Common myeloid progenitor, CD34-positive (primary cell): ENCODE results near the gene AGFG2.

Source experiments
- CTCF ChIA-PET: fragments of 350-600 bp; sonication (Branson Sonifier 250); formaldehyde crosslinking; loops from one replicate; lab custom pipeline; 2021; ENCODE audit warnings: antibody characterized with exemption; lab: Charles Lee
- POLR2A ChIA-PET: fragments of 350-600 bp; sonication (Branson Sonifier 250); formaldehyde crosslinking; loops from one replicate; lab custom pipeline; 2021; ENCODE audit warnings: antibody characterized with exemption; lab: Charles Lee
- DNase-seq, 3 donors: peaks; one replicate each; pipeline versions ENCODE4 v3.0.0 to v3.0.0-alpha.2; 2013
- H3K27ac ChIP-seq, 2 experiments: 1 replicate in 1 of 2; 2 replicates in 1 of 2; pipeline ENCODE4 v1.7.0; 2013; ENCODE audit warnings: inconsistent platforms in 2 of 2, low read length in 2 of 2, mild to moderate bottlenecking in 2 of 2, low read depth in 1 of 2, moderate library complexity in 1 of 2; ENCODE audit not compliant: severe bottlenecking in 2 of 2, insufficient read depth in 1 of 2, poor library complexity in 1 of 2
- H3K27me3 ChIP-seq, 5 experiments: replicated peaks in 2 of 5; 1 replicate in 3 of 5; 2 replicates in 2 of 5; pipeline versions ENCODE4 v1.6.1 to v1.7.0; 2013; ENCODE audit warnings: low read length in 4 of 5, mild to moderate bottlenecking in 2 of 5, moderate library complexity in 2 of 5, inconsistent platforms in 1 of 5; ENCODE audit not compliant: insufficient read depth in 5 of 5, control insufficient read depth in 4 of 5
- H3K36me3 ChIP-seq, 4 experiments: 1 replicate in 2 of 4; 2 replicates in 2 of 4; pipeline versions ENCODE4 v1.6.1 to v1.7.0; 2013; ENCODE audit warnings: low read length in 3 of 4, control low read depth in 1 of 4, mild to moderate bottlenecking in 1 of 4; ENCODE audit not compliant: control insufficient read depth in 4 of 4, insufficient read depth in 4 of 4
- H3K4me1 ChIP-seq, 4 experiments: 1 replicate in 3 of 4; 2 replicates in 1 of 4; pipeline versions ENCODE4 v1.6.1 to v1.7.1; 2013; ENCODE audit warnings: low read length in 3 of 4, mild to moderate bottlenecking in 3 of 4, control low read depth in 1 of 4, inconsistent platforms in 1 of 4, moderate library complexity in 1 of 4; ENCODE audit not compliant: control insufficient read depth in 4 of 4, insufficient read depth in 4 of 4; ENCODE audit errors: control extremely low read depth in 1 of 4
- H3K4me3 ChIP-seq, 7 experiments: 1 replicate in 4 of 7; 2 replicates in 3 of 7; pipeline versions ENCODE4 v1.5.1 to v1.7.0; 2013; ENCODE audit warnings: mild to moderate bottlenecking in 7 of 7, low read length in 6 of 7, moderate library complexity in 6 of 7, inconsistent platforms in 2 of 7, low read depth in 2 of 7, control low read depth in 1 of 7; ENCODE audit not compliant: insufficient read depth in 4 of 7, control insufficient read depth in 1 of 7; ENCODE audit errors: extremely low read depth in 1 of 7
- H3K9me3 ChIP-seq, 5 experiments: 1 replicate in 4 of 5; 2 replicates in 1 of 5; pipeline versions ENCODE4 v1.6.1 to v1.7.1; 2013; ENCODE audit warnings: low read length in 4 of 5, mild to moderate bottlenecking in 2 of 5, inconsistent platforms in 1 of 5, low read depth in 1 of 5, moderate library complexity in 1 of 5; ENCODE audit not compliant: control insufficient read depth in 4 of 5, insufficient read depth in 2 of 5; ENCODE audit errors: control extremely low read depth in 1 of 5
- WGBS: methylation state at CpG from one replicate; pipeline ENCODE4 v1.1.5; 2013; ENCODE audit not compliant: insufficient coverage; 5-methylcytosine and 5-hydroxymethylcytosine counted together

AGFG2 gene

GRCh38 chr7:100573691-100574361 is 34.8 kb downstream of the AGFG2 start, which contains the start of gene SAP25:
Gene SAP25 (minus strand): TSS chr7:100573900. CDS start chr7:100573742, 158 bp downstream.
- Histone ChIP-seq H3K27ac (no peak within 1 kb of the TSS), H3K27me3 (no peaks in the 10 kb centered on the region), H3K9me3 (no peaks in the 10 kb centered on the region), H3K4me1 (peaks cover 0 to 26% (median 23%) of the 10 kb centered on the region in 4 experiments), H3K4me3 (no peak within 1 kb of the TSS), H3K36me3 (peaks cover 2 to 73% (median 53%) of the 10 kb centered on the region in 4 experiments)
- 94% methylated on average over 67 of the region's 70 CpGs for WGBS
- no peak for DNase-seq
- ChIA-PET POLR2A (interaction anchor here (0.6 kb wide), 1 partner anchor 313 kb away, joined by 3 read pairs; no protein-coding TSS in a partner anchor), CTCF (interaction anchor here (0.8 to 1.7 kb wide), 3 partner anchors 8 to 11 kb away, joined by 3 to 11 read pairs (median 3); no protein-coding TSS in a partner anchor)

DNA sequence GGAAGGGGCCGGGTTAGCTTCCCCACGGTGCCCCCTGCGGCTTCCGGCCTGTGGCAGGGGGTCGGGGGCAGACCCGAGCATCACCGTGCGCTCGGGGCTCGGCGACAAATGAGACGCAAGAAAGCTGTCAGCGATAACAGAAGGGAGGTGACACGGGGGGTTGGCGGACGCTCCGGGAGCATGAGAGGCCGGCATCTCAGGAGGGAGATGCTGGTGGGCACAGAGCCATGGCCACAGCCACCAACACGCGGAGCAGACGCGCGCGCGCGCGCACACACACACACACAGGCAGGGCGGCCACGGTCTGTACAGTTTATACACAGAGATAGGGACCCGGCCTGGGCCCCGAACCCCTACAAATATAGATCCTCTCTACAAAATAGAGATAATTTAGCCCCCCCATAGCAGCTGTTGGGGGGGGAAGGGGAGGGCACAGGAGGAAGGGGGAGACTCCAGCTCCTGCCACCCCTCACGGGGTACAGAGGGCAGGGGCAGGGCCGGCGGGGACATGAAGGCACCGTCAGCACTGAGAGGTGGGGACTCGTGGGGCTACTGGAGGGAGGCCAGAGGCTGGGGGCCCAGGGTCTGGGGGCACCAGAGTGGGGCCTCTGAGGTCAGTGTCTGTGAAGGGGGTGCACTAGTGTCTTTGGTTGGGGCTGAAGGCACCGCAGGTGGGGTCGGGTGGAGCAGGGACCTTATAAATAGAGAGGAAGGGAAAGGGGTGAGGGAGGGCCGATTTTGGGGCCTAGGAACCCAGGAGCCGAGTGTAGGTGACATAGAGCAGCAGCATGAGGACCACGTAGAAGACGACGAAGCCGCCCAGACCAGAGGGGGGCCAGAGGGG is 35.6 kb downstream of the AGFG2 start:
- Histone ChIP-seq H3K27ac (no peak overlapping the region), H3K4me1 (peaks cover 0 to 19% (median 16%) of the 10 kb centered on the region in 4 experiments), H3K4me3 (no peak overlapping the region), H3K9me3 (no peaks in the 10 kb centered on the region), H3K36me3 (peaks cover 2 to 77% (median 58%) of the 10 kb centered on the region in 4 experiments), H3K27me3 (no peaks in the 10 kb centered on the region)
- POLR2A ChIA-PET = interaction anchor here (0.6 kb wide), 1 partner anchor 312 kb away, joined by 3 read pairs; no protein-coding TSS in a partner anchor
- DNase-seq = peak in 1 of 3 donors; percentile 30
- 92% methylated on average over 31 of the region's 44 CpGs for WGBS
- CTCF ChIA-PET = interaction anchor here (0.7 to 0.8 kb wide), 2 partner anchors 10 to 15 kb away, joined by 3 read pairs; no protein-coding TSS in a partner anchor

DNA sequence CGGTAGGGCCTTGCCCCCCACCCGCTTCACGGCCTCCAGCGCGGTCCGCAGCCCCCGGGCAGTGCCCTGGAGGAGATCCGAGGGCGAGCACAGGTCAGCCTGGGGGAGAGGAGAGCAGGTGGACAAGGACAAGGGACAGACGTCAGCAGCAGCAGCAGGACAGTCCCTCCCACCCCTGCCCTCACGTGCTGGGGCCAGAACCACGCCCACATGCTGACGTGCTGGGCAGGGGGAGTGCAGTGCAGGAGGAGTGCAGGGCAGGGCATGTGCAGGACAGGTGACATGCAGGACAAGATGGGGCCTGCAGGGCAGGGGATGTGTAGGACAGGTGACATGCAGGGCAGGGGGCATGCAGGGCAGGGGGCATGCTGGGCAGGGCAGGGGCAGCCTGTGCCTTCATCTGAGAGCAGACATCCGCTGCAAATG is 36.2 kb downstream of the AGFG2 start:
- POLR2A ChIA-PET = no interaction called here
- H3K27ac ChIP-seq = no peak overlapping the region
- peaks cover 2 to 84% (median 64%) of the 10 kb centered on the region in 4 experiments for H3K36me3 ChIP-seq
- 88% methylated on average over 13 of the region's 14 CpGs for WGBS
- no peaks in the 10 kb centered on the region for H3K27me3 ChIP-seq
- H3K9me3 ChIP-seq = no peaks in the 10 kb centered on the region
- DNase-seq = no peak
- CTCF ChIA-PET = interaction anchor here (0.7 kb wide), 1 partner anchor 15 kb away, joined by 3 read pairs; no protein-coding TSS in a partner anchor
- H3K4me3 ChIP-seq = no peak overlapping the region
- peaks cover 0 to 12% (median 10%) of the 10 kb centered on the region in 4 experiments for H3K4me1 ChIP-seq

- H3K36me3 ChIP-seq = peaks cover 4 to 90% (median 70%) of the 10 kb centered on the region in 4 experiments
- ChIA-PET CTCF (interaction anchor here (1.7 to 4.5 kb wide), 2 partner anchors 10 kb away, joined by 6 to 29 read pairs; partner anchors contain the start of genes FBXO24 and LRCH4), POLR2A (no interaction called here)
- no peak for DNase-seq
- no peaks in the 10 kb centered on the region for H3K9me3 ChIP-seq
- no peaks in the 10 kb centered on the region for H3K27me3 ChIP-seq
- H3K4me1 ChIP-seq = peaks cover 0 to 7% (median 5%) of the 10 kb centered on the region in 4 experiments
- no peak overlapping the region for H3K27ac ChIP-seq
- 98% methylated on average over 14 of the region's 17 CpGs for WGBS
- H3K4me3 ChIP-seq = no peak overlapping the region
Measured at GRCh38 chr7:100575746-100576383, 36.9 kb downstream of the AGFG2 start.

DNA sequence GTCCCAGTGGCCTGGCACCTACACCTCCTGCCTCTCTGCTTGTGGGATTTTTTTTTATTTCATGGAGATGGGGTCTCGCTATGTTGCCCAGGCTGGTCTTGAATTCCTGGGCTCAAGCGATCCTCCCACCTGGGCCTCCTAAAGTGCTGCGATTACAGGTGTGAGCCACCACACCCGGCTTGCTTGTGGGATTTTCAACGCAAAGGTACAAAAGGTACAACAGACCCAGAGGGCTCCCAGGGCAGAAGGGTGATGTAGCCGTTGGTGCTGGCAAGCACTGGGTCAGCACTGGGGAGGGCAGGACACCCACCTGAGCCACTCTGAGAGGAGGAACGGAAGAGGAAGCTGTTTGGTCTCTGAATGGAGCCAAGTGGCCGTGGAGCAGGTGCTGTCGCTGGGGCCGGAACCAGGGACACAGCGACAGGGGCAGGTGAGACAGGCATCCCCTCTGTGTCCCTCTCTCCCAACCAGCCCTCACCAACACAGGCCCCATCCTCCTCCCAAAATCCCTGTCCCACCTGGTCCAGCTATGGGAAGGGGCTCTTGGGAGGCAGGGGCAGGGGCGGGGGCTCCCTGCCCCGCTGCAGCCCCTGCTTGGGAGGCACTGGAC is 37.5 kb downstream of the AGFG2 start:
- Histone ChIP-seq H3K27me3 (no peaks in the 10 kb centered on the region), H3K9me3 (no peaks in the 10 kb centered on the region), H3K27ac (no peak overlapping the region), H3K36me3 (peaks cover 6 to 91% (median 77%) of the 10 kb centered on the region in 4 experiments), H3K4me1 (peaks cover 0 to 6% (median 2%) of the 10 kb centered on the region in 4 experiments), H3K4me3 (no peak overlapping the region)
- CTCF ChIA-PET = interaction anchor here (0.6 to 4.5 kb wide), 4 partner anchors 10 to 1736 kb away, joined by 4 to 29 read pairs (median 6); partner anchors contain the start of genes FBXO24 and LRCH4
- DNase-seq = no peak
- POLR2A ChIA-PET = no interaction called here
- 98% methylated on average over 9 of the region's 13 CpGs for WGBS

GRCh38 chr7:100577103-100577502 is 38.1 kb downstream of the AGFG2 start:
- DNase-seq = no peak
- Histone ChIP-seq H3K4me3 (no peak overlapping the region), H3K27me3 (no peaks in the 10 kb centered on the region), H3K4me1 (peaks cover 0 to 12% (median 7%) of the 10 kb centered on the region in 4 experiments), H3K36me3 (peaks cover 6 to 94% (median 80%) of the 10 kb centered on the region in 4 experiments), H3K9me3 (no peaks in the 10 kb centered on the region), H3K27ac (no peak overlapping the region)
- ChIA-PET CTCF (interaction anchor here (0.6 to 4.5 kb wide), 5 partner anchors 9 to 1735 kb away, joined by 4 to 29 read pairs (median 5); partner anchors contain the start of genes FBXO24 and LRCH4), POLR2A (interaction anchor here (0.9 kb wide), 1 partner anchor 9 kb away, joined by 4 read pairs; the partner anchor contains the start of genes FBXO24 and LRCH4)
- WGBS = 91% methylated on average over 22 of the region's 24 CpGs
